Brain microvascular endothelial cell (primary cell): ENCODE results near the gene CRAMP1.

ENCODE experiments used
- DNase-seq: peaks from one replicate; pipeline ENCODE4 v3.0.0-alpha.2; 2020
- H3K27ac ChIP-seq: fragments of 250-450 bp; sonication (Bioruptor Pico); 2 replicates; pipeline ENCODE4 v1.5.1; 2020; ENCODE audit warnings: mild to moderate bottlenecking, moderate library complexity
- H3K27me3 ChIP-seq: fragments of 250-450 bp; sonication (Bioruptor Pico); replicated peaks from 2 replicates; pipeline ENCODE4 v1.5.1; 2020; ENCODE audit warnings: mild to moderate bottlenecking
- H3K36me3 ChIP-seq: fragments of 250-450 bp; sonication (Bioruptor Pico); replicated peaks from 2 replicates; pipeline ENCODE4 v1.5.1; 2020; ENCODE audit warnings: mild to moderate bottlenecking
- H3K4me3 ChIP-seq: 2 replicates; pipeline ENCODE4 v1.5.1; 2011; ENCODE audit warnings: low read depth, mild to moderate bottlenecking, control low read depth, low read length, moderate library complexity
- in situ Hi-C: cut with HindIII; loops from 2 replicates; pipeline ENCODE4 v1.10.0; 2017; ENCODE audit warnings: low sequenced_read_pairs, low pct_ligation_motif_present
- TF ChIP-seq, protein P1 (sequence below): IDR thresholded peaks from 2 replicates; pipeline ENCODE4 v1.5.1; 2011; ENCODE audit warnings: low read depth, mild to moderate bottlenecking, moderate library complexity, low read length, control low read depth, inconsistent platforms; ENCODE audit errors: missing control alignments

Gene CRAMP1

DNA sequence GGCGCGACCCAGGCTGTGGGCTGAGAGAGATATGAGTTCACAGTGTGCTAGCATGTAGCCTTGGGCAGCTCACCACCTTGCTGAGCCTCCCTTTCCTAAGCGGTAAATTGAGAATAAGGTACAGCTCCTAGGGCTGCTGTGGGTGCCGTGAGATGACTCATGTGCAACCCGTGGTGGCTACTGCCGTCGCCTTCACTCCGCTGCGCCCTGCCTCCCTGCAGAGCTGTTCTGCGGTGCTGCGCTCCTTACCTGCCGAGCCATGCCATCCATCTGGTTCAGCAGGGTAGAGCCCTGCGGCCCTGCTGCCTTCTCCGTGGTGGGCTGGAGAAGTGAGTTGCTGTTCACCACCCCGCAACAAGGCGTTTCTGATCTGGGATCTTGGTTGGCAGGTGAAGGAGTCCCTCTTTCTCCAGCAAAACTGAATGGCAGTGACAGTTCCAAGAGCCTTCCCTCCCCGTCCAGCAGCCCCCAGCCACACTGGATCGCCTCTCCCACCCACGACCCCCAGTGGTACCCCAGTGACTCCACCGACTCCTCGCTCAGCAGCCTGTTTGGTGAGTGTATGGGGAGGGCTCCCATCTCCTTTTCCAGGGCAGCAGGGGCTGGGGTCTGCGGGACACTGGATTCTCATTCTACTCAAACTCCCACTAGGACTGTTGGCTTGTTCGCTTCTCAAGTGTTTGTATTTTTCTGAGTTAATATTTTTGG, 56.6 kb downstream of the CRAMP1 start:
- H3K36me3 ChIP-seq = peaks cover 82% of the 10 kb centered on the region
- TF ChIP-seq, protein P1, sequence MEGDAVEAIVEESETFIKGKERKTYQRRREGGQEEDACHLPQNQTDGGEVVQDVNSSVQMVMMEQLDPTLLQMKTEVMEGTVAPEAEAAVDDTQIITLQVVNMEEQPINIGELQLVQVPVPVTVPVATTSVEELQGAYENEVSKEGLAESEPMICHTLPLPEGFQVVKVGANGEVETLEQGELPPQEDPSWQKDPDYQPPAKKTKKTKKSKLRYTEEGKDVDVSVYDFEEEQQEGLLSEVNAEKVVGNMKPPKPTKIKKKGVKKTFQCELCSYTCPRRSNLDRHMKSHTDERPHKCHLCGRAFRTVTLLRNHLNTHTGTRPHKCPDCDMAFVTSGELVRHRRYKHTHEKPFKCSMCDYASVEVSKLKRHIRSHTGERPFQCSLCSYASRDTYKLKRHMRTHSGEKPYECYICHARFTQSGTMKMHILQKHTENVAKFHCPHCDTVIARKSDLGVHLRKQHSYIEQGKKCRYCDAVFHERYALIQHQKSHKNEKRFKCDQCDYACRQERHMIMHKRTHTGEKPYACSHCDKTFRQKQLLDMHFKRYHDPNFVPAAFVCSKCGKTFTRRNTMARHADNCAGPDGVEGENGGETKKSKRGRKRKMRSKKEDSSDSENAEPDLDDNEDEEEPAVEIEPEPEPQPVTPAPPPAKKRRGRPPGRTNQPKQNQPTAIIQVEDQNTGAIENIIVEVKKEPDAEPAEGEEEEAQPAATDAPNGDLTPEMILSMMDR = no peak
- DNase-seq = no peak
- H3K27me3 ChIP-seq = no peaks in the 10 kb centered on the region
- in situ Hi-C loops = no loop called here
- H3K27ac ChIP-seq = no peak overlapping the region
- H3K4me3 ChIP-seq = no peak overlapping the region

DNA sequence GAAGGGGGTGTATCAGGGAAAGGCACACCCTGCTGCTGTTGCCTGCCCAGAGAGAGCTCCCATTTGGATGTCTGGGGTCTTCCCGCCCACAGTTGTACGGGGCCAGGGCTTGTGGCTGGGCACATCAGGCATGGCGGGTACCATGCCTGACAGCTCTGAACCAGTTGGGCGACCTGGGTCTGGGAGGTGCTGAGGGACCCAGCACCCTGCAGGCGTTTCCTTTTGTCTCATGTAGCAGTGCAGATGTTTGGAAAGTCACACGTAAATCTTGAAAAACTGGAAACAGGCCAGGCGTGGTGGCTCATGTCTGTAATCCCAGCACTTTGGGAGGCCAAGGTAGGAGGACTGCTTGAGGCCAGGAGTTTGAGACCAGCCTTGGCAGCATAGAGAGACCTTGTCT, 57.5 kb downstream of the CRAMP1 start:
- TF ChIP-seq, protein P1 = no peak
- in situ Hi-C loops = no loop called here
- H3K36me3 ChIP-seq = peaks cover 83% of the 10 kb centered on the region
- no peak overlapping the region for H3K27ac ChIP-seq
- no peaks in the 10 kb centered on the region for H3K27me3 ChIP-seq
- no peak overlapping the region for H3K4me3 ChIP-seq
- DNase-seq = no peak

GRCh38 chr16:1670371-1670770, 58.2 kb downstream of the CRAMP1 start:
- H3K27ac ChIP-seq = no peak overlapping the region
- no peak overlapping the region for H3K4me3 ChIP-seq
- no peak for DNase-seq
- in situ Hi-C loops = no loop called here
- TF ChIP-seq, protein P1 = no peak
- peaks cover 78% of the 10 kb centered on the region for H3K36me3 ChIP-seq
- H3K27me3 ChIP-seq = no peaks in the 10 kb centered on the region

DNA sequence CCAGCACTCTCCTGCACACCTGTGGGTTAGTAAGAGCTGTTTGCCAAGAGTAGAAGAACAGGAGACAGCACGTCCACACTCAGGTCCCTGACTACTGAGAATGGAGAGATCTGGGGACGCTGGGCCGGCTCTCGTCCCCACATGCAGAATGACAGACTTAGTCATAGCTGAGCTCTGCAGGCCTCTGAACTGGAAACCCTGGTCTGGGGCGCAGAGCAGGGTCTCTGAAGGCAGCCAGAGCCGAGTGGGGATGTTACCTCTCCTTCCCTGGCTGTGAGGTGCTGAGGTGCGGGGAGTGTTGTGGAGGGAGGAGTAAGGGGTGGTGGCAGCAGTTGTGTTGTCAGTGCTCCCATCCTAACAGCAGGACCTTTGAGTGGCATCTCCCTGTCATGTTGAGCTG, 58.7 kb downstream of the CRAMP1 start:
- no peaks in the 10 kb centered on the region for H3K27me3 ChIP-seq
- TF ChIP-seq, protein P1 = no peak
- no peak for DNase-seq
- H3K27ac ChIP-seq = no peak overlapping the region
- in situ Hi-C loops = no loop called here
- H3K36me3 ChIP-seq = peaks cover 78% of the 10 kb centered on the region
- H3K4me3 ChIP-seq = no peak overlapping the region

DNA sequence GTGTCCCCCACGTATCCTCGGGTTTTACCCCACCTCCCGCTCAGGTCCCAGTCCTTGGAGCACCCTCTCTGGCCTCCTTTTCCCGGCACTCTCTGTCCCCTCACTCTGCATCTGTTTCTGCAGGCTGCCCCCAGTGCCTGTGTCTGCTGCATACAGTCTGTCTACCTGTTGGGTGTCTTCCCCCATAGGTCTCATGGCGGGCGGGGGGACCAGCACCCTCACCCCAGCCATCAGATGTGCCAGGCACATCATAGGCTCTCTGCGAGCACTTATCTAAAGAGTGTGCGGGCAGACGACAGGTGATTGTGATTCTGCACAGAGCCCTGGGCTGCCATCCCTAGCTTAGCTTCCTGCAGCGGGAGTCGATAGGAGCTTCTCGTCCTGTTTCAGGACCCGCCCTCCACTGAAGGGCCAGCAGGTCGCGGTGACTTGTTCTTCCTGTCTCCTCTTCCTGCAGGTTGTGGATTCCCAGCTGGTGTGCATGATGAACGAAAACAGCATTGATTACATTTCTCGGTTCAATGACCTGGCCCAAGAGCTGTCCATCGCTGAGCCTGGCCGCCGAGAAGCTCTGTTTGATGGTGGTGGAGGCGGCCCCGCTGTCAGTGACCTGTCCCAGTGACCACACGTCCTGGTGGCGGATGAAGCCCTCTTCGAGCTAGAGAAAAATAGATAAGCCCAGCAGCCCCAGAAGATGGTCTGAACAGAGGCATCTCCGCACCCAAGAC, 61.4 kb downstream of the CRAMP1 start:
- H3K27ac ChIP-seq = no peak overlapping the region
- TF ChIP-seq, protein P1 = no peak
- no peak for DNase-seq
- in situ Hi-C loops = no loop called here
- no peaks in the 10 kb centered on the region for H3K27me3 ChIP-seq
- H3K4me3 ChIP-seq = no peak overlapping the region
- H3K36me3 ChIP-seq = peaks cover 53% of the 10 kb centered on the region
